ENCODE measurements around the gene SND1. TPM values are rescaled to one million over a fixed set of nuclear protein-coding genes. Genes with fewer than 3 reads are reported as not detected.
A peak's percentile ranks its signal among the peaks of the same experiment; 100 is the strongest.

Gene SND1
- total RNA-seq, 1 experiment from 2014 or later: 172 TPM

DNA sequence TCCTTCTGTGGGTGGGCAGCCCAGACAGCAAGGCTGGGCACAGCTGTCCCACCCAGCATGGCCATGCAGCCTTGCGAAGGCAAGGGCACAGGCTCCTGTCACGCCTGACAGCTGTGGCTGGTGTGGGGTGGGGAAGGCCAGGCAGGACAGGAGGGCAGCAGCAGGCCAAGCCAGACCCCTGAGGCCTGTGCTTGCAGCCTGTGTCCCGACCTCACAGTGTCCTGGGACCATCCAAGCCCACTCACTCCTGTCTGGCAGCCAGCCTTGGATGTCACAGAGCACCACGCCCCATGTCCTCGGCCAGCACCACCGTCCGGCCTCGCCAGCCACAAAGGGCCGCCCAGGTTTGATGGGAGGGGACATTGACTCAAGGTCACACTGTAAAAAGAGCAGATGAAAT, 464.7 kb downstream of the SND1 start:
- DNase-seq (ENCODE audit: low read depth in 1 of 2, low spot score in 2 of 2): peak in 1 of 2 experiments; percentile 36

GRCh38 chr7:128117691-128118090, 465.7 kb downstream of the SND1 start:
- H3K4me1 ChIP-seq (replicated peaks): peaks cover 9% of the 10 kb centered on the region

More for the DNA sequence above, 464.7 kb downstream of the SND1 start:
- Histone ChIP-seq H3K27me3 (replicated peaks) (peaks cover 12% of the 10 kb centered on the region), H3K4me3 (no peak overlapping the region), H3K27ac (no peak overlapping the region), H3K4me1 (replicated peaks) (peaks cover 9% of the 10 kb centered on the region), H3K36me3 (no peaks in the 10 kb centered on the region), H3K9me3 (replicated peaks) (no peaks in the 10 kb centered on the region)

DNA sequence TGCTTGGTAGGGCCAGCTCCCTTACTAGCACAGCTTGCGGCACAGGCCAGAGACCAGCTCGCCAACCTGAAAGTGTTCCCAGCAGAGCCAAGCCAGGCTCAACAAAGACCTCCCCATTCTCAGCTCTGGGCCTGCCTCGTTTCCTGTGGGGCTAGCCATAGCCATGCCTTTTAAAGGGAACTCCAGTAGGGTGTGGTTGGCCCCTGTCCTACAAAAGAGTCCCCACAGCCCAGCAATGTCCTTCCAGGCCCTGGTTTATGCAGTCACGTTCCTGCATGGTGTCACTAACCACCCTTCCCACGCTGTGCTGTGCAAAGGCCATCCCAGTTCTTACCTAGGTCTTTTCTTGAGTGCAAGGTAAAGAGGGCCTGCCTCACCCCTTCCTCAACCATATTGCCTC, 467.0 kb downstream of the SND1 start:
- DNase-seq (ENCODE audit: low read depth in 1 of 2, low spot score in 2 of 2): peak in 1 of 2 experiments; percentile 17
- Histone ChIP-seq H3K4me3 (no peak overlapping the region), H3K4me1 (replicated peaks) (peaks cover 9% of the 10 kb centered on the region)

More at GRCh38 chr7:128117691-128118090, 465.7 kb downstream of the SND1 start:
- peak in 1 of 2 experiments; percentile 26 for DNase-seq (ENCODE audit: low read depth in 1 of 2, low spot score in 2 of 2)
- Histone ChIP-seq H3K9me3 (replicated peaks) (no peaks in the 10 kb centered on the region), H3K36me3 (no peaks in the 10 kb centered on the region), H3K4me3 (no peak overlapping the region), H3K27ac (no peak overlapping the region), H3K27me3 (replicated peaks) (peaks cover 14% of the 10 kb centered on the region)

GRCh38 chr7:128120116-128120515, 468.1 kb downstream of the SND1 start:
- no peak overlapping the region for H3K4me3 ChIP-seq
- DNase-seq (ENCODE audit: low read depth in 1 of 2, low spot score in 2 of 2): peak in 1 of 2 experiments; percentile 22
- H3K27ac ChIP-seq: no peak overlapping the region
- H3K27me3 ChIP-seq (replicated peaks): peaks cover 14% of the 10 kb centered on the region
- no peaks in the 10 kb centered on the region for H3K9me3 ChIP-seq (replicated peaks)
- peaks cover 7% of the 10 kb centered on the region for H3K4me1 ChIP-seq (replicated peaks)
- H3K36me3 ChIP-seq: no peaks in the 10 kb centered on the region

More for the DNA sequence above, 467.0 kb downstream of the SND1 start:
- Histone ChIP-seq H3K27ac (no peak overlapping the region), H3K9me3 (replicated peaks) (no peaks in the 10 kb centered on the region), H3K27me3 (replicated peaks) (peaks cover 14% of the 10 kb centered on the region), H3K36me3 (no peaks in the 10 kb centered on the region)

DNA sequence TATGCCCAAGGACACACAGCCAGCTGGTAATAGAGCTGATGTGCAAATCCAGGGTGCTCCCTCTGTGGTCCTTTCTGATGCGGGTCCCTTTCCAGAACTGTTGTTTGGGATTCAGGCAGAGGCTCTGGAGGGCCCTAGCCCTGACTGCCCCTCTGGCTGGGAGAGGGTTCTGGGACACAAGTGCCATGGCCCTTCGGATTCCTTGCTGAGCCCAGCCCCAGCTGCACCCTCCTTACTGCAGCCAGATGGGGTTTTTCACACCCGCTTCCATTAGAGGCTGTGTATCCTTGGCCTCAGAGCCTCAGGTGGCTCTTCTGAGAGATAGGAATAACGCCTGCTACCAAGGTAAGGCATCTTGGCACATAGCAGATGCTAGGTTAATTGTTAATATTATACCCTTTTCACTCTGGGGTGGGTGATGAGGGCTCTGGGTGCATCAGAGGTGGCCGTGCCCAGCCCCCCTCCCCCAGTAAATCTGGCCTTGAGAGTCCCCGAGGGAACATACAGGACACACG, 469.0 kb downstream of the SND1 start:
- Histone ChIP-seq H3K4me3 (no peak overlapping the region), H3K4me1 (replicated peaks) (no peaks in the 10 kb centered on the region; the same call in 1 of the 2 replicates), H3K27ac (no peak overlapping the region), H3K9me3 (replicated peaks) (no peaks in the 10 kb centered on the region), H3K36me3 (no peaks in the 10 kb centered on the region), H3K27me3 (replicated peaks) (peaks cover 23% of the 10 kb centered on the region)
- DNase-seq (ENCODE audit: low read depth in 1 of 2, low spot score in 2 of 2): peak in 1 of 2 experiments; percentile 24

DNA sequence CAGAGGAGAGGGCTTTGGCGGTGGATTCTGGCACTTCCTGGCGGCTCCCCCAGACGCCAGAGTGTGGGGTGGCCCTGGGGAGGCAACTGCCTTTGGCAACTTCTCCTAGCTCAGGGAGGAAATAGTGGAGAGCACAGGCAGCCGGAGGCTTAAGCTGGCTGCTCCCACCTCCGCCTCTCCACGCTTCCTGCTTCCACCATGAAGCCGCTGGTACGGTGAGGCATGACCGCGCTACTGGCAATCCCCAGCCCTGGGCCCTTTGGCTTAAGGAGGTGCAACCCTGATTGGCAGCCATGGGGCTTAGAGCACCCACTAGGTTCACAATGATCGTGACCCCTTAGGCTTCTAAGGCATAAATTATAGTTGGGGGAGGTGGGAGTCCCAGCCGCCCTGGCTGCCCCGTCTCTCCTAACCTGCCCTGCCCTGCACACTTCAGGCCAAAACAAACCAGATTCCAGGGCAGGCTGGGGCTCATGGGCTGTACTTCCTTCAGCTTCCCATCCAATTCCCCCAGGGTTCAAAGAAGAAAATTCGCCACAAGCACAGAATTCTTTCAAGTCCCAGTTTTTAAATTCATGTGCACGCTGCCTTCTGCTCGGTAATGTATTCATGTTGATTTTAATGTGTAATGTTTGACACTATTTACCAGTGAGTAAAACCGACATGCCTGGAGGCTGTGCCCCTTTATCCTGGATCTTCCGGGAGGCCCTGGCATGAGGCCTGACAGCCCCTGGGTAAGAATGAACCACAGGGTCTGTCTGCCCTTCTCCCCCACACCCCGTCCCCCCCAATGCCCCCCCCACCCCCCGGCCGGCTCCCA, 469.9 kb downstream of the SND1 start:
- Histone ChIP-seq H3K4me3 (no peak overlapping the region), H3K36me3 (no peaks in the 10 kb centered on the region), H3K27me3 (replicated peaks) (peaks cover 27% of the 10 kb centered on the region), H3K27ac (no peak overlapping the region), H3K9me3 (replicated peaks) (no peaks in the 10 kb centered on the region), H3K4me1 (replicated peaks) (no peaks in the 10 kb centered on the region)
- peak in 1 of 2 experiments; percentile 37 for DNase-seq (ENCODE audit: low read depth in 1 of 2, low spot score in 2 of 2)

DNA sequence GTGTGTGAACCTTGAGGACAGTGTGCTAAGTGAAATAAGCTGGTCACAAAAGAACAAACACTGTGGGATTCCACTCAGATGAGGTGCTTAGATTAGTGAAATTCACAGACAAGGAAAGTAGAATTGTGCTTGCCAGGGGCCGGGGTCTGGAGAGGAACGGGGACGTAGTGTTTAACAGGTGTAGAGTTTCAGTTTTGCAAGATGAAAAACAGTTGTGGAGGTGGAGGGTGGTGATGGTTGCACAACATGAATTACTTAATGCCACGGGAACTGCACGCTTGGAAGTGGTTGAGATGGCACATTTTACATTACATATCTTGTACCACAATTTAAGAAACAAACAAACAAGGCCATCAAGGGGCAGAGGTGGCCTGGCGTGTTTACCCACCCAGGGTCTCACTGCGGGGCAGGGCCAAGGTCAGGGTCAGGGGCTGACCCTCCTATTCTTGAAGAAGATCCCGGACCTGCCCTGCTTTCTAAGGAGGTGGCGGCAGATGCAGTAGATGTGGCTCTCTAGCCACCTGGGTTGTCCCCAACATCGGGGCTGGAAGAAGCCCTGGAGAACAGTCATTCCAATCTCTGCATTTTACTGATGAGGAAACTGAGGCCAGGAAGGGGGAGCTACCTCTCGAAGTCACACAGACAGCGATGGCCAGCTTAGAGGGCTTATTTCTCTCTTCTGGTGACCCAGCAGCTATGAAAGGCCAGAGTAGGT, 470.7 kb downstream of the SND1 start:
- Histone ChIP-seq H3K27ac (no peak overlapping the region), H3K9me3 (replicated peaks) (no peaks in the 10 kb centered on the region), H3K27me3 (replicated peaks) (peaks cover 29% of the 10 kb centered on the region), H3K36me3 (no peaks in the 10 kb centered on the region), H3K4me1 (replicated peaks) (no peaks in the 10 kb centered on the region), H3K4me3 (no peak overlapping the region)
- peak in 1 of 2 experiments; percentile 33 for DNase-seq (ENCODE audit: low read depth in 1 of 2, low spot score in 2 of 2)

- DNase-seq (ENCODE audit: low read depth in 1 of 2, low spot score in 2 of 2): peak in 1 of 2 experiments; percentile 30
- Histone ChIP-seq H3K4me3 (no peak overlapping the region), H3K9me3 (replicated peaks) (no peaks in the 10 kb centered on the region), H3K4me1 (replicated peaks) (no peaks in the 10 kb centered on the region), H3K27ac (no peak overlapping the region), H3K36me3 (no peaks in the 10 kb centered on the region), H3K27me3 (replicated peaks) (peaks cover 34% of the 10 kb centered on the region)
These were observed 471.5 kb downstream of the SND1 start for GRCh38 chr7:128123291-128124037.

GRCh38 chr7:128124786-128125185, 472.8 kb downstream of the SND1 start:
- DNase-seq (ENCODE audit: low read depth in 1 of 2, low spot score in 2 of 2): no peak
- no peak overlapping the region for H3K27ac ChIP-seq
- H3K4me1 ChIP-seq (replicated peaks): no peaks in the 10 kb centered on the region
- no peak overlapping the region for H3K4me3 ChIP-seq
- no peaks in the 10 kb centered on the region for H3K9me3 ChIP-seq (replicated peaks)
- peaks cover 34% of the 10 kb centered on the region for H3K27me3 ChIP-seq (replicated peaks)
- no peaks in the 10 kb centered on the region for H3K36me3 ChIP-seq

GRCh38 chr7:128125816-128126215, 473.8 kb downstream of the SND1 start:
- peaks cover 34% of the 10 kb centered on the region for H3K27me3 ChIP-seq (replicated peaks)
- H3K27ac ChIP-seq: no peak overlapping the region
- H3K4me3 ChIP-seq: no peak overlapping the region
- DNase-seq (ENCODE audit: low read depth in 1 of 2, low spot score in 2 of 2): no peak
- no peaks in the 10 kb centered on the region for H3K9me3 ChIP-seq (replicated peaks)
- H3K36me3 ChIP-seq: no peaks in the 10 kb centered on the region
- no peaks in the 10 kb centered on the region for H3K4me1 ChIP-seq (replicated peaks)

- H3K4me1 ChIP-seq (replicated peaks): no peaks in the 10 kb centered on the region
- H3K36me3 ChIP-seq: no peaks in the 10 kb centered on the region
- no peaks in the 10 kb centered on the region for H3K9me3 ChIP-seq (replicated peaks)
- no peak for DNase-seq (ENCODE audit: low read depth in 1 of 2, low spot score in 2 of 2)
- no peak overlapping the region for H3K27ac ChIP-seq
- no peak overlapping the region for H3K4me3 ChIP-seq
- peaks cover 41% of the 10 kb centered on the region for H3K27me3 ChIP-seq (replicated peaks)
These were observed 476.4 kb downstream of the SND1 start for GRCh38 chr7:128128401-128128800.

DNA sequence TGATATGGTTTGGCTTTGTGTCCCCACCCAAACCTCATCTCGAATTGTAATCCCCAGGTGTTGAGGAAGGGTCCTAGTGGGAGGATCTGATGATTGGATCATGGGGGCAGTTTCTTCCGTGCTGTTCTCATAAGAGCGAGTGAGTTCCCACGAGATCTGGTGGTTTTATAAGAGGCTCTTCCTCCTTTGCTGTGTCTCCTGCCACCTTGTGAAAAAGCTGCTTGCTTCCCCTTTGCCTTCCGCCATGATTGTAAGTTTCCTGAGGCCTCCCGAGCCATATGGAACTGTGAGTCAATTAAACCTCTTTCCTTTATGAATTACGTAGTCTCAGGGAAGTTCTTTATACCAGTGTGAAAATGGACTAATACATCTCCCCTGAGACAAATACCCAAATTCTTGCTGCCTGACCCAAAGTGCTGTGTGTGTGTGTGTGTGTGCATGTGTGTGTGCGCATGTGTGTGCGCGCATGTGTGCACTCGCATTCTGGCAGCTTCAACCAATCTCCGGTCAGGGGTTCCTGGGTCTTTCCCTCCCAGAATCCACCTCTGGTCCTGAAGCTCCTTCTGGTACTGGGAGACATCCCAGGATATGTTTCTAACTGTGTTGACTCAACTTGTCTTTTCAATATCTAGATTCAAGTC, 477.4 kb downstream of the SND1 start:
- DNase-seq (ENCODE audit: low read depth in 1 of 2, low spot score in 2 of 2): peak in 1 of 2 experiments; percentile 30
- H3K27ac ChIP-seq: no peak overlapping the region
- H3K36me3 ChIP-seq: no peaks in the 10 kb centered on the region
- H3K9me3 ChIP-seq (replicated peaks): no peaks in the 10 kb centered on the region
- peaks cover 41% of the 10 kb centered on the region for H3K27me3 ChIP-seq (replicated peaks)
- H3K4me3 ChIP-seq: no peak overlapping the region
- no peaks in the 10 kb centered on the region for H3K4me1 ChIP-seq (replicated peaks)

- DNase-seq (ENCODE audit: low read depth in 1 of 2, low spot score in 2 of 2): no peak
- no peak overlapping the region for H3K4me3 ChIP-seq
- H3K9me3 ChIP-seq (replicated peaks): no peaks in the 10 kb centered on the region
- H3K4me1 ChIP-seq (replicated peaks): peaks cover 6% of the 10 kb centered on the region; the same call in 1 of the 2 replicates
- H3K27ac ChIP-seq: no peak overlapping the region
- no peaks in the 10 kb centered on the region for H3K36me3 ChIP-seq
- H3K27me3 ChIP-seq (replicated peaks): peaks cover 27% of the 10 kb centered on the region
These were observed 479.1 kb downstream of the SND1 start for GRCh38 chr7:128131115-128131514.
